ENCODE measurements around the gene CTTN.

DNA sequence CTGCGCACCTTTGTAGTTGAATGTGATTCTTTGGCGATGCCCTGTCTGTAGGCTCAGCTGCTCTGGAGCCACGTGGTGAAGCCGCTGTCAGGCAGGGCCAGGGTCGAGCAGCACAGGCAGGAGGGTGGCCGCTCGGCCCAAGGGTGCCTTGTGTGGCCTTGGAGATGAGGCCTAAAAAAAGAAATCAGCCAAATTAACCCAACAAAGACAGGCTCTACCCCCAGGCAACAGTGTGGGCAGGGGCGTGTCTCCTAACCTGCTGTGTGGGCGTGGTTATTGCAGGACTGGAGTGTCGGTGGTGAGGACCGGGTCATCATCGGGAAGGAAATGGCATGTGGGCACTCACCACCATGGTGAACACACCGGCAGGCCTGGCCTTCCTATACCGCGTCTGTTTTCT is 34.3 kb downstream of the CTTN start:
- TF ChIP-seq, protein P1, sequence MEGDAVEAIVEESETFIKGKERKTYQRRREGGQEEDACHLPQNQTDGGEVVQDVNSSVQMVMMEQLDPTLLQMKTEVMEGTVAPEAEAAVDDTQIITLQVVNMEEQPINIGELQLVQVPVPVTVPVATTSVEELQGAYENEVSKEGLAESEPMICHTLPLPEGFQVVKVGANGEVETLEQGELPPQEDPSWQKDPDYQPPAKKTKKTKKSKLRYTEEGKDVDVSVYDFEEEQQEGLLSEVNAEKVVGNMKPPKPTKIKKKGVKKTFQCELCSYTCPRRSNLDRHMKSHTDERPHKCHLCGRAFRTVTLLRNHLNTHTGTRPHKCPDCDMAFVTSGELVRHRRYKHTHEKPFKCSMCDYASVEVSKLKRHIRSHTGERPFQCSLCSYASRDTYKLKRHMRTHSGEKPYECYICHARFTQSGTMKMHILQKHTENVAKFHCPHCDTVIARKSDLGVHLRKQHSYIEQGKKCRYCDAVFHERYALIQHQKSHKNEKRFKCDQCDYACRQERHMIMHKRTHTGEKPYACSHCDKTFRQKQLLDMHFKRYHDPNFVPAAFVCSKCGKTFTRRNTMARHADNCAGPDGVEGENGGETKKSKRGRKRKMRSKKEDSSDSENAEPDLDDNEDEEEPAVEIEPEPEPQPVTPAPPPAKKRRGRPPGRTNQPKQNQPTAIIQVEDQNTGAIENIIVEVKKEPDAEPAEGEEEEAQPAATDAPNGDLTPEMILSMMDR (conservative IDR thresholded peaks at IDR 0.05; ENCODE audit: low read length), result no peak
- no peak for TF ChIP-seq EZH2phosphoT487 (IDR thresholded peaks at IDR 0.05; ENCODE audit: borderline replicate concordance, low read depth, low read length)
